GM12878 (cell line): ENCODE data around the gene ZNF775. TPM values are rescaled to one million over a fixed set of nuclear protein-coding genes. Genes with fewer than 3 reads are reported as not detected.

Experiments used
- ATF7 ChIP-seq: fragments of 450-650 bp; IDR thresholded peaks from 2 replicates; pipeline ENCODE4 v1.6.1; 2016; ENCODE audit warnings: low read depth, mild to moderate bottlenecking
- CHD2 ChIP-seq: IDR thresholded peaks from 2 replicates; pipeline ENCODE4 v1.6.1; 2011; ENCODE audit warnings: low read depth, low read length, improper control_type of control experiment, borderline replicate concordance
- DPF2 ChIP-seq: fragments of 450-650 bp; IDR thresholded peaks from 2 replicates; pipeline ENCODE4 v1.6.1; 2017; ENCODE audit warnings: mild to moderate bottlenecking
- EP300 ChIP-seq, 2 experiments: fragments of 150-350 bp in 1 of 2; IDR thresholded peaks; 2 replicates each; pipeline ENCODE4 v1.6.1; 2011 to 2012; ENCODE audit warnings: low read depth in 2 of 2, low read length in 2 of 2, borderline replicate concordance in 1 of 2, improper control_type of control experiment in 1 of 2, inconsistent platforms in 1 of 2; ENCODE audit not compliant: control insufficient read depth in 1 of 2
- FOXM1 ChIP-seq: IDR thresholded peaks from 2 replicates; pipeline ENCODE4 v1.6.1; 2012; ENCODE audit warnings: low read depth, mild to moderate bottlenecking, inconsistent platforms, low read length, moderate library complexity
- GATAD2B ChIP-seq: fragments of 450-650 bp; conservative IDR thresholded peaks from 2 replicates; pipeline ENCODE4 v1.6.1; 2017; ENCODE audit warnings: low read depth, mild to moderate bottlenecking, moderate library complexity
- HCFC1 ChIP-seq: fragments of 150-350 bp; IDR thresholded peaks from 2 replicates; pipeline ENCODE4 v1.6.1; 2014; ENCODE audit warnings: low read length
- HDGF ChIP-seq: fragments of 450-650 bp; IDR thresholded peaks from 2 replicates; pipeline ENCODE4 v1.6.1; 2016; ENCODE audit warnings: antibody characterized with exemption
- MEF2B ChIP-seq: fragments of 450-650 bp; IDR thresholded peaks from 2 replicates; pipeline ENCODE4 v1.6.1; 2018; ENCODE audit warnings: mild to moderate bottlenecking, moderate library complexity; ENCODE audit not compliant: partially characterized antibody, poor library complexity, severe bottlenecking
- MXI1 ChIP-seq: fragments of 150-350 bp; IDR thresholded peaks from 2 replicates; pipeline ENCODE4 v1.6.1; 2011; ENCODE audit warnings: low read depth, mild to moderate bottlenecking, inconsistent platforms, low read length, improper control_type of control experiment
- NFIC ChIP-seq: IDR thresholded peaks from 2 replicates; pipeline ENCODE4 v1.6.1; 2012; ENCODE audit warnings: low read depth, mild to moderate bottlenecking, inconsistent platforms, low read length, moderate library complexity
- NR2F1 ChIP-seq: fragments of 450-650 bp; conservative IDR thresholded peaks from 2 replicates; pipeline ENCODE4 v1.6.1; 2017; ENCODE audit warnings: mild to moderate bottlenecking
- PAX5 ChIP-seq: IDR thresholded peaks from 2 replicates; pipeline ENCODE4 v1.6.1; 2011; ENCODE audit warnings: low read depth, low read length, borderline replicate concordance
- SP1 ChIP-seq: IDR thresholded peaks from one replicate; pipeline ENCODE4 v1.6.1; 2011; ENCODE audit warnings: low read depth, low read length
- SREBF1 ChIP-seq: IDR thresholded peaks from 2 replicates; pipeline ENCODE4 v1.6.1; 2012; ENCODE audit warnings: mild to moderate bottlenecking, low read length
- TAF1 ChIP-seq: IDR thresholded peaks from 2 replicates; pipeline ENCODE4 v1.6.1; 2011; ENCODE audit warnings: mild to moderate bottlenecking, low read depth, low read length, borderline replicate concordance
- YY1 ChIP-seq: IDR thresholded peaks from 2 replicates; pipeline ENCODE4 v1.6.1; 2011; ENCODE audit warnings: low read depth, mild to moderate bottlenecking, low read length
- ZNF24 ChIP-seq: fragments of 450-650 bp; IDR thresholded peaks from 2 replicates; pipeline ENCODE4 v1.6.1; 2017; ENCODE audit warnings: antibody characterized with exemption, mild to moderate bottlenecking
- polyA plus RNA-seq, 11 experiments: library from polyadenylated mRNA; depleted of rRNA in 4 of 11; unstranded in 6 of 11; stranded (reverse) in 5 of 11; fragments of >200 nt; fragmentation: Nextera tagmentation in 4 of 11; fragmentation: Illumina TruSeq in 1 of 11; extraction: Ambion mirVana in 4 of 11; extraction: Trizol in 1 of 11; gene quantifications; 1 replicate in 1 of 11; 2 replicates in 10 of 11; pipeline versions ENCODE4 v1.2.1 to v1.2.3, GENCODE V29; 2011 to 2016; ENCODE audit warnings: inconsistent platforms in 2 of 11, missing spikeins in 2 of 11, low read depth in 1 of 11
- total RNA-seq, 4 experiments: library from RNA; depleted of rRNA in 3 of 4; stranded (reverse); fragments of >200 nt in 3 of 4; fragmentation: Illumina TruSeq in 1 of 4; extraction: Trizol in 1 of 4; gene quantifications; 2 replicates each; pipeline versions ENCODE4 v1.2.1 to v1.2.3, GENCODE V29; 2013 to 2021
- TF ChIP-seq, protein P1 (sequence below): fragments of 450-650 bp; IDR thresholded peaks from 2 replicates; pipeline ENCODE4 v1.6.1; 2017; ENCODE audit warnings: mild to moderate bottlenecking, moderate library complexity
- TF ChIP-seq, protein P2 (sequence below): IDR thresholded peaks from 2 replicates; pipeline ENCODE4 v1.6.1; 2012; ENCODE audit warnings: low read depth, low read length, improper control_type of control experiment
- TF ChIP-seq, protein P3 (sequence below): fragments of 450-650 bp; IDR thresholded peaks from 2 replicates; pipeline ENCODE4 v1.6.1; 2017; ENCODE audit warnings: mild to moderate bottlenecking, low read depth, inconsistent platforms; ENCODE audit not compliant: poor library complexity, severe bottlenecking
- TF ChIP-seq, protein P4 (sequence below): IDR thresholded peaks from 2 replicates; pipeline ENCODE4 v1.6.1; 2011; ENCODE audit warnings: borderline replicate concordance, low read depth, mild to moderate bottlenecking, moderate library complexity, low read length; ENCODE audit not compliant: insufficient read depth, poor library complexity, severe bottlenecking
- TF ChIP-seq, protein P5 (sequence below): IDR thresholded peaks from 2 replicates; pipeline ENCODE4 v1.6.1; 2011; ENCODE audit warnings: low read depth, mild to moderate bottlenecking, low read length, moderate library complexity, borderline replicate concordance; ENCODE audit errors: extremely low read depth

ZNF775 gene
- total and polyA plus RNA-seq, 10 of the 15 experiments (the other 5 are each of a cell fraction or from before 2014, with no cell fraction given) = 0.05 to 14.3 (median 2.1) TPM

DNA sequence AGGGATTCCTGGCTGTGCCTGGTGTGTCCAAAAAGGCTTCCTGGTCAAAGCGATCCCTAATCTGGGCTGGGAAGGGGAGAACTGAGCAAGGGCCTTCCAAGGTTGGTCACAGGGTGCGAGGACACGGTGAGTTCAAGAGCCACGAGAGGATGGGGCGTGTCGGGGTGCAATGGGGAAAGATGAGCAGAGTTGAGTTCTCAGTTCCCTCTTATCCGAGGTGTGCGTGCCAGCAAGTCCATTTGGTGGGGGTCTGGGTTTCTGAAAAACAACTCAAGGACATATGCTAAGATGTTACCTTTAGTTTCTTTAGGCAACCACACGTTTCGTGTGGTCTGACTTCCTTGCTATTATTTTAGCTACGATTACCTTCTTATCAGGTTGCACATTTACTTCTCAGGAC is 1.3 kb downstream of the ZNF775 start (continued):
- TF ChIP-seq CHD2 = peak; percentile 11; the same call in 1 of the 2 replicates
- TF ChIP-seq ZNF24 = peak; percentile 47; the same call in 1 of the 2 replicates
- 0 out of 2 replicates have a peak, but pooled peaks have one; percentile 41 for TF ChIP-seq HDGF
- no peak for TF ChIP-seq TAF1
- TF ChIP-seq, protein P1, sequence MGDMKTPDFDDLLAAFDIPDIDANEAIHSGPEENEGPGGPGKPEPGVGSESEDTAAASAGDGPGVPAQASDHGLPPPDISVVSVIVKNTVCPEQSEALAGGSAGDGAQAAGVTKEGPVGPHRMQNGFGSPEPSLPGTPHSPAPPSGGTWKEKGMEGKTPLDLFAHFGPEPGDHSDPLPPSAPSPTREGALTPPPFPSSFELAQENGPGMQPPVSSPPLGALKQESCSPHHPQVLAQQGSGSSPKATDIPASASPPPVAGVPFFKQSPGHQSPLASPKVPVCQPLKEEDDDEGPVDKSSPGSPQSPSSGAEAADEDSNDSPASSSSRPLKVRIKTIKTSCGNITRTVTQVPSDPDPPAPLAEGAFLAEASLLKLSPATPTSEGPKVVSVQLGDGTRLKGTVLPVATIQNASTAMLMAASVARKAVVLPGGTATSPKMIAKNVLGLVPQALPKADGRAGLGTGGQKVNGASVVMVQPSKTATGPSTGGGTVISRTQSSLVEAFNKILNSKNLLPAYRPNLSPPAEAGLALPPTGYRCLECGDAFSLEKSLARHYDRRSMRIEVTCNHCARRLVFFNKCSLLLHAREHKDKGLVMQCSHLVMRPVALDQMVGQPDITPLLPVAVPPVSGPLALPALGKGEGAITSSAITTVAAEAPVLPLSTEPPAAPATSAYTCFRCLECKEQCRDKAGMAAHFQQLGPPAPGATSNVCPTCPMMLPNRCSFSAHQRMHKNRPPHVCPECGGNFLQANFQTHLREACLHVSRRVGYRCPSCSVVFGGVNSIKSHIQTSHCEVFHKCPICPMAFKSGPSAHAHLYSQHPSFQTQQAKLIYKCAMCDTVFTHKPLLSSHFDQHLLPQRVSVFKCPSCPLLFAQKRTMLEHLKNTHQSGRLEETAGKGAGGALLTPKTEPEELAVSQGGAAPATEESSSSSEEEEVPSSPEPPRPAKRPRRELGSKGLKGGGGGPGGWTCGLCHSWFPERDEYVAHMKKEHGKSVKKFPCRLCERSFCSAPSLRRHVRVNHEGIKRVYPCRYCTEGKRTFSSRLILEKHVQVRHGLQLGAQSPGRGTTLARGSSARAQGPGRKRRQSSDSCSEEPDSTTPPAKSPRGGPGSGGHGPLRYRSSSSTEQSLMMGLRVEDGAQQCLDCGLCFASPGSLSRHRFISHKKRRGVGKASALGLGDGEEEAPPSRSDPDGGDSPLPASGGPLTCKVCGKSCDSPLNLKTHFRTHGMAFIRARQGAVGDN = peak; percentile 98
- TF ChIP-seq EP300 (IDR thresholded peaks at IDR 0.05; ENCODE audit: borderline replicate concordance in 1 of 2, control insufficient read depth in 1 of 2, low read depth in 2 of 2, low read length in 2 of 2) = peak; percentile 78 to 87; a peak in 3 of 4 replicates
- peak; percentile 9 for TF ChIP-seq MXI1
- TF ChIP-seq, protein P2, sequence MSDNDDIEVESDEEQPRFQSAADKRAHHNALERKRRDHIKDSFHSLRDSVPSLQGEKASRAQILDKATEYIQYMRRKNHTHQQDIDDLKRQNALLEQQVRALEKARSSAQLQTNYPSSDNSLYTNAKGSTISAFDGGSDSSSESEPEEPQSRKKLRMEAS = 0 out of 2 replicates have a peak, but pooled peaks have one; percentile 49
- peak; percentile 27 for TF ChIP-seq MEF2B
- 0 out of 2 replicates have a peak, but pooled peaks have one; percentile 50 for TF ChIP-seq NFIC
- peak; percentile 20 for TF ChIP-seq SP1
- no peak for TF ChIP-seq HCFC1
- TF ChIP-seq PAX5 = 0 out of 2 replicates have a peak, but pooled peaks have one; percentile 30
- 0 out of 2 replicates have a peak, but pooled peaks have one; percentile 21 for TF ChIP-seq GATAD2B
- peak; percentile 42; the same call in 1 of the 2 replicates for TF ChIP-seq ATF7
- TF ChIP-seq YY1 = no peak
- TF ChIP-seq, protein P3, sequence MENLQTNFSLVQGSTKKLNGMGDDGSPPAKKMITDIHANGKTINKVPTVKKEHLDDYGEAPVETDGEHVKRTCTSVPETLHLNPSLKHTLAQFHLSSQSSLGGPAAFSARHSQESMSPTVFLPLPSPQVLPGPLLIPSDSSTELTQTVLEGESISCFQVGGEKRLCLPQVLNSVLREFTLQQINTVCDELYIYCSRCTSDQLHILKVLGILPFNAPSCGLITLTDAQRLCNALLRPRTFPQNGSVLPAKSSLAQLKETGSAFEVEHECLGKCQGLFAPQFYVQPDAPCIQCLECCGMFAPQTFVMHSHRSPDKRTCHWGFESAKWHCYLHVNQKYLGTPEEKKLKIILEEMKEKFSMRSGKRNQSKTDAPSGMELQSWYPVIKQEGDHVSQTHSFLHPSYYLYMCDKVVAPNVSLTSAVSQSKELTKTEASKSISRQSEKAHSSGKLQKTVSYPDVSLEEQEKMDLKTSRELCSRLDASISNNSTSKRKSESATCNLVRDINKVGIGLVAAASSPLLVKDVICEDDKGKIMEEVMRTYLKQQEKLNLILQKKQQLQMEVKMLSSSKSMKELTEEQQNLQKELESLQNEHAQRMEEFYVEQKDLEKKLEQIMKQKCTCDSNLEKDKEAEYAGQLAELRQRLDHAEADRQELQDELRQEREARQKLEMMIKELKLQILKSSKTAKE = no peak
- TF ChIP-seq, protein P4, sequence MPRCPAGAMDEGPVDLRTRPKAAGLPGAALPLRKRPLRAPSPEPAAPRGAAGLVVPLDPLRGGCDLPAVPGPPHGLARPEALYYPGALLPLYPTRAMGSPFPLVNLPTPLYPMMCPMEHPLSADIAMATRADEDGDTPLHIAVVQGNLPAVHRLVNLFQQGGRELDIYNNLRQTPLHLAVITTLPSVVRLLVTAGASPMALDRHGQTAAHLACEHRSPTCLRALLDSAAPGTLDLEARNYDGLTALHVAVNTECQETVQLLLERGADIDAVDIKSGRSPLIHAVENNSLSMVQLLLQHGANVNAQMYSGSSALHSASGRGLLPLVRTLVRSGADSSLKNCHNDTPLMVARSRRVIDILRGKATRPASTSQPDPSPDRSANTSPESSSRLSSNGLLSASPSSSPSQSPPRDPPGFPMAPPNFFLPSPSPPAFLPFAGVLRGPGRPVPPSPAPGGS = no peak
- 0 out of 2 replicates have a peak, but pooled peaks have one; percentile 32 for TF ChIP-seq NR2F1
- no peak for TF ChIP-seq SREBF1
- TF ChIP-seq FOXM1 = peak; percentile 43
- TF ChIP-seq DPF2 = peak; percentile 62; the same call in 1 of the 2 replicates
- TF ChIP-seq, protein P5, sequence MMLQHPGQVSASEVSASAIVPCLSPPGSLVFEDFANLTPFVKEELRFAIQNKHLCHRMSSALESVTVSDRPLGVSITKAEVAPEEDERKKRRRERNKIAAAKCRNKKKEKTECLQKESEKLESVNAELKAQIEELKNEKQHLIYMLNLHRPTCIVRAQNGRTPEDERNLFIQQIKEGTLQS = no peak
- TF ChIP-seq, all 136 proteins: peak for 29
